ENCODE data around the gene RHEX. TPM values are rescaled to one million over a fixed set of nuclear protein-coding genes. Genes with fewer than 3 reads are reported as not detected.

Gene RHEX
- total and polyA plus RNA-seq, 2 donors (not counting 1 experiment from before 2014, with no cell fraction given): 1.8 to 12.8 TPM

DNA sequence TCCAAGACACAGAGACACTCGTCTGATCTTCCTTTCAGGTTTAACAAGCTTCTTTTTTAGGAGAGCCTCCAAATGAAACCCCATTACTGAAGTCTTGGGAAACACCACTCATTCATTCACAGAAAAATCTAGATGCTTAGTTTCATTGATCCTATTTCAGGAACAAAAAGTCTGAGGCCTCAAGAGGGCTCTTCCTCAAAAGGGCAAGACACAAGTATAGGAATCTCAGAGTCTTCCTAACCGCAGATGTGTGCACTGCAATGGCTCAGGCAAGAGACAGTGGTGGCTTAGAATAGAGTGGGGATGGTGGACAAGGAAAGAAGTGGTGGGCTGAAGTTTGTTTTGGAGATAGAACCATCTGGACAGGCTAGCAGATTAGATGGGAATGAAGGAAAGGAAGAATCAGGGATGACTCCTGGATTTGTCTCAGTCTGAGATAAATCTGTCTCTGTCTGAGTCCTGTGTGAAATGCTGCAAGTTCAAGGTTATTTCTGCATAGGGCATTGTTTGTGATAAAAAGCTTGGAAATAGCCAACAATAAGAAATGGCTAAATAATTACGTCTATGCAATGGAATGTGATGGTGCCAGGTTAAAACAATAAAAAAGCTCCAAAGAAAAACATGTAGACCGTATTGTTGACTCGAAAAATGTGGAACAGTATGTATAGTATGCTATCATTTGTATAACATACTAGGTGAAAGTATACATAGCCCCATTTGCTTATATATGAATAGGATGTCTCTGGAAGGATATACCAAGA is 20.4 kb upstream of the RHEX start:
- Histone ChIP-seq H3K36me3 (replicated peaks in 1 of 2; ENCODE audit: control extremely low read depth in 1 of 2, control insufficient read depth in 1 of 2, extremely low read depth in 1 of 2, insufficient read depth in 2 of 2, low read length in 1 of 2) (no peaks in the 10 kb centered on the region), H3K27ac (ENCODE audit: low read length in 2 of 2) (peak overlapping the region in 1 of 2 donors; percentile 82), H3K79me2 (ENCODE audit: control insufficient read depth, insufficient read depth, low read length) (peaks cover 64% of the 10 kb centered on the region), H3K4me1 (ENCODE audit: control insufficient read depth in 2 of 2, insufficient read depth in 2 of 2, low read length in 2 of 2) (peaks cover 55 to 60% of the 10 kb centered on the region in 2 donors), H3K4me3 (ENCODE audit: control extremely low read depth in 1 of 5, extremely low read depth in 1 of 5, insufficient read depth in 1 of 5, low read depth in 2 of 5, low read length in 4 of 5) (no peak overlapping the region), H2AFZ (ENCODE audit: insufficient read depth, low read depth, low read length, poor library complexity, severe bottlenecking) (no peak overlapping the region), H3K4me2 (replicated peaks; ENCODE audit: low read depth, low read length, poor library complexity, severe bottlenecking) (no peak overlapping the region), H3K27me3 (replicated peaks in 1 of 4; ENCODE audit: control extremely low read depth in 1 of 4, control insufficient read depth in 3 of 4, insufficient read depth in 4 of 4, low read length in 3 of 4) (no peaks in the 10 kb centered on the region), H4K20me1 (ENCODE audit: control insufficient read depth, insufficient read depth, low read length, poor library complexity, severe bottlenecking) (no peaks in the 10 kb centered on the region), H3K9me3 (ENCODE audit: control extremely low read depth in 1 of 3, control insufficient read depth in 2 of 3, insufficient read depth in 1 of 3, low read length in 2 of 3) (no peaks in the 10 kb centered on the region), H3K9ac (ENCODE audit: low read length) (no peak overlapping the region)
- DNase-seq: no peak
- H3K9me3 Mint-ChIP-seq (ENCODE audit: insufficient read depth): no peaks in the 10 kb centered on the region
- H3K27me3 Mint-ChIP-seq: no peaks in the 10 kb centered on the region
- POLR2A ChIA-PET: interaction anchor here (1.0 to 2.7 kb wide), 3 partner anchors 18 to 73 kb away, joined by 3 to 15 read pairs (median 4); no protein-coding TSS in a partner anchor
- peaks cover 61% of the 10 kb centered on the region for H3K4me1 Mint-ChIP-seq
- no peak for TF ChIP-seq EZH2 (IDR thresholded peaks at IDR 0.05; ENCODE audit: borderline replicate concordance, insufficient read depth, low read depth, low read length, poor library complexity, severe bottlenecking)
- TF ChIP-seq, protein P1, sequence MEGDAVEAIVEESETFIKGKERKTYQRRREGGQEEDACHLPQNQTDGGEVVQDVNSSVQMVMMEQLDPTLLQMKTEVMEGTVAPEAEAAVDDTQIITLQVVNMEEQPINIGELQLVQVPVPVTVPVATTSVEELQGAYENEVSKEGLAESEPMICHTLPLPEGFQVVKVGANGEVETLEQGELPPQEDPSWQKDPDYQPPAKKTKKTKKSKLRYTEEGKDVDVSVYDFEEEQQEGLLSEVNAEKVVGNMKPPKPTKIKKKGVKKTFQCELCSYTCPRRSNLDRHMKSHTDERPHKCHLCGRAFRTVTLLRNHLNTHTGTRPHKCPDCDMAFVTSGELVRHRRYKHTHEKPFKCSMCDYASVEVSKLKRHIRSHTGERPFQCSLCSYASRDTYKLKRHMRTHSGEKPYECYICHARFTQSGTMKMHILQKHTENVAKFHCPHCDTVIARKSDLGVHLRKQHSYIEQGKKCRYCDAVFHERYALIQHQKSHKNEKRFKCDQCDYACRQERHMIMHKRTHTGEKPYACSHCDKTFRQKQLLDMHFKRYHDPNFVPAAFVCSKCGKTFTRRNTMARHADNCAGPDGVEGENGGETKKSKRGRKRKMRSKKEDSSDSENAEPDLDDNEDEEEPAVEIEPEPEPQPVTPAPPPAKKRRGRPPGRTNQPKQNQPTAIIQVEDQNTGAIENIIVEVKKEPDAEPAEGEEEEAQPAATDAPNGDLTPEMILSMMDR (IDR thresholded peaks at IDR 0.05): no peak
- ATAC-seq (ENCODE audit: low read depth): no peak
- H3K4me3 Mint-ChIP-seq: peak overlapping the region; percentile 6
- intact Hi-C loops (cut with micrococcal nuclease): loop anchor here (5.0 kb wide), 1 partner anchor 440 kb away; the partner anchor contains the start of gene IKBKE
- 93% methylated on average over 2 of the region's 5 CpGs for WGBS (ENCODE audit: insufficient coverage)
- peak overlapping the region; percentile 97 for H3K27ac Mint-ChIP-seq
- CTCF ChIA-PET: interaction anchor here (0.8 to 15.2 kb wide), 12 partner anchors 13 to 240 kb away, joined by 3 to 682 read pairs (median 18); no protein-coding TSS in a partner anchor

DNA sequence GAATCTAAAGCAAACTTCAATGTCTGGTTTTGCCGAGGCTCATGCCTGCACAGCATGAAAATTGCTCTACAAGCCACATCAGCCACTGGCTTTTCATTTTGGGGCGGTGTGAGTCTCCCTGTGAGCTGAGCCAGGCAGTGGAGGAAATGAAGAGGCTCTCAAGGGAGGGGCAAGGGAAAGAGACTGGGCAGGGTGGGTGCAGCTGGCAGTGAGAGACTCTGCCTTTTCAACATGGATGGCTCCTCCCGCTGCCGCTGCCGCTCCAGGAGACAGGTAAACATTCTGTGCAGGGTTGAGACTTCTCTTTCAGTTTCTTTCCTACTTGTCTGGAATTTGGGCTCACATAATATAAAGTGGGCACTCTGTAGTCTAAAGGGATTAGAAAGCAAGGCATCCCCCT is 17.9 kb upstream of the RHEX start:
- Mint-ChIP-seq H3K4me1 (peaks cover 84% of the 10 kb centered on the region), H3K9me3 (ENCODE audit: insufficient read depth) (no peaks in the 10 kb centered on the region), H3K4me3 (peak overlapping the region; percentile 98), H3K27me3 (no peaks in the 10 kb centered on the region), H3K27ac (peak overlapping the region; percentile 97)
- intact Hi-C loops (cut with micrococcal nuclease): loop anchor here (1.0 to 2.0 kb wide), 2 partner anchors 22 to 31 kb away; no protein-coding TSS in a partner anchor
- Histone ChIP-seq H2AFZ (ENCODE audit: insufficient read depth, low read depth, low read length, poor library complexity, severe bottlenecking) (peak overlapping the region; percentile 75), H3K9me3 (ENCODE audit: control extremely low read depth in 1 of 3, control insufficient read depth in 2 of 3, insufficient read depth in 1 of 3, low read length in 2 of 3) (no peaks in the 10 kb centered on the region), H3K36me3 (replicated peaks in 1 of 2; ENCODE audit: control extremely low read depth in 1 of 2, control insufficient read depth in 1 of 2, extremely low read depth in 1 of 2, insufficient read depth in 2 of 2, low read length in 1 of 2) (no peaks in the 10 kb centered on the region), H3K4me3 (ENCODE audit: control extremely low read depth in 1 of 5, extremely low read depth in 1 of 5, insufficient read depth in 1 of 5, low read depth in 2 of 5, low read length in 4 of 5) (peak overlapping the region; percentile 43 to 76 (median 65)), H3K79me2 (ENCODE audit: control insufficient read depth, insufficient read depth, low read length) (peaks cover 88% of the 10 kb centered on the region), H3K27ac (ENCODE audit: low read length in 2 of 2) (peak overlapping the region; percentile 71 to 82), H3K27me3 (replicated peaks in 1 of 4; ENCODE audit: control extremely low read depth in 1 of 4, control insufficient read depth in 3 of 4, insufficient read depth in 4 of 4, low read length in 3 of 4) (no peaks in the 10 kb centered on the region), H3K4me1 (ENCODE audit: control insufficient read depth in 2 of 2, insufficient read depth in 2 of 2, low read length in 2 of 2) (peaks cover 78 to 84% of the 10 kb centered on the region in 2 donors), H3K4me2 (replicated peaks; ENCODE audit: low read depth, low read length, poor library complexity, severe bottlenecking) (peak overlapping the region; percentile 75), H3K9ac (ENCODE audit: low read length) (peak overlapping the region; percentile 73), H4K20me1 (ENCODE audit: control insufficient read depth, insufficient read depth, low read length, poor library complexity, severe bottlenecking) (no peaks in the 10 kb centered on the region)
- no peak for DNase-seq
- TF ChIP-seq, protein P1 (IDR thresholded peaks at IDR 0.05): no peak
- TF ChIP-seq EZH2 (IDR thresholded peaks at IDR 0.05; ENCODE audit: borderline replicate concordance, insufficient read depth, low read depth, low read length, poor library complexity, severe bottlenecking): no peak
- WGBS (ENCODE audit: insufficient coverage): 0% methylated on average over 1 of the region's 5 CpGs
- ATAC-seq (ENCODE audit: low read depth): peak; percentile 60
- ChIA-PET CTCF (interaction anchor here (0.7 to 15.2 kb wide), 9 partner anchors 9 to 71 kb away, joined by 3 to 682 read pairs (median 6); no protein-coding TSS in a partner anchor), POLR2A (interaction anchor here (0.7 to 2.1 kb wide), 4 partner anchors 11 to 45 kb away, joined by 3 to 7 read pairs (median 4); no protein-coding TSS in a partner anchor)
